ENCODE results near the gene ZC3H12A.
"Not testable (repeated sequence)": the region's sequence is repeated elsewhere in the genome, so short reads cannot be mapped to it uniquely, and the experiment has no call there.

ZC3H12A gene

DNA sequence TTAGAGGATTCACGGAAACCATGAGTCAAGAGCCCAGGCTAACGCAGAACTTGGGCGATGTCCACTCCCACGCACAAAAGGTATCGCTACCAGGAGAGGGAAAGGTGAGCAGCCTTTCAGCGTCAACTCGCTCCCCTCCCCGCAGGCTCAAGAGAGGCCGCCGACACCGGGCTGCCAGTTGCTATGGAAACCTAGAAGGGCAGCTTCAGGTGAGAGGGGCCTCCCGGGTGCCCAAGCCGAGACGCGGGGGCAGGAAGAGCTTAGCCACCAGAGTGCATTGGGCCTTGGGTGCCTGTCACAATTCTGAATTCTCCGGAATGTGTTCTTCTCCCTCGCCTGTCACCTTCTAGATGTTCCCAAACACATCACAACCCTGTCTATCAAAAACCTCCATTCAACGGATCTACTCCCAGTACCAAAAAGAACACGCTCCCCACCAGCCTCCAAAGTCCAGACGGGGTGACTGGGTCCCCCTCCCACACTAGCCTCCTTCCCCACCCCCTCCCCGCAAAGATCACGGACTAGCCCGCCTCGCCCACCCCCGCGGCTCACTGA, 39.5 kb downstream of the ZC3H12A start:
- TF ChIP-seq, protein P1, sequence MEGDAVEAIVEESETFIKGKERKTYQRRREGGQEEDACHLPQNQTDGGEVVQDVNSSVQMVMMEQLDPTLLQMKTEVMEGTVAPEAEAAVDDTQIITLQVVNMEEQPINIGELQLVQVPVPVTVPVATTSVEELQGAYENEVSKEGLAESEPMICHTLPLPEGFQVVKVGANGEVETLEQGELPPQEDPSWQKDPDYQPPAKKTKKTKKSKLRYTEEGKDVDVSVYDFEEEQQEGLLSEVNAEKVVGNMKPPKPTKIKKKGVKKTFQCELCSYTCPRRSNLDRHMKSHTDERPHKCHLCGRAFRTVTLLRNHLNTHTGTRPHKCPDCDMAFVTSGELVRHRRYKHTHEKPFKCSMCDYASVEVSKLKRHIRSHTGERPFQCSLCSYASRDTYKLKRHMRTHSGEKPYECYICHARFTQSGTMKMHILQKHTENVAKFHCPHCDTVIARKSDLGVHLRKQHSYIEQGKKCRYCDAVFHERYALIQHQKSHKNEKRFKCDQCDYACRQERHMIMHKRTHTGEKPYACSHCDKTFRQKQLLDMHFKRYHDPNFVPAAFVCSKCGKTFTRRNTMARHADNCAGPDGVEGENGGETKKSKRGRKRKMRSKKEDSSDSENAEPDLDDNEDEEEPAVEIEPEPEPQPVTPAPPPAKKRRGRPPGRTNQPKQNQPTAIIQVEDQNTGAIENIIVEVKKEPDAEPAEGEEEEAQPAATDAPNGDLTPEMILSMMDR (IDR thresholded peaks at IDR 0.05; ENCODE audit: low read depth, low read length), result no peak
- no peak for DNase-seq (ENCODE audit: extremely low read depth, low read depth)

DNA sequence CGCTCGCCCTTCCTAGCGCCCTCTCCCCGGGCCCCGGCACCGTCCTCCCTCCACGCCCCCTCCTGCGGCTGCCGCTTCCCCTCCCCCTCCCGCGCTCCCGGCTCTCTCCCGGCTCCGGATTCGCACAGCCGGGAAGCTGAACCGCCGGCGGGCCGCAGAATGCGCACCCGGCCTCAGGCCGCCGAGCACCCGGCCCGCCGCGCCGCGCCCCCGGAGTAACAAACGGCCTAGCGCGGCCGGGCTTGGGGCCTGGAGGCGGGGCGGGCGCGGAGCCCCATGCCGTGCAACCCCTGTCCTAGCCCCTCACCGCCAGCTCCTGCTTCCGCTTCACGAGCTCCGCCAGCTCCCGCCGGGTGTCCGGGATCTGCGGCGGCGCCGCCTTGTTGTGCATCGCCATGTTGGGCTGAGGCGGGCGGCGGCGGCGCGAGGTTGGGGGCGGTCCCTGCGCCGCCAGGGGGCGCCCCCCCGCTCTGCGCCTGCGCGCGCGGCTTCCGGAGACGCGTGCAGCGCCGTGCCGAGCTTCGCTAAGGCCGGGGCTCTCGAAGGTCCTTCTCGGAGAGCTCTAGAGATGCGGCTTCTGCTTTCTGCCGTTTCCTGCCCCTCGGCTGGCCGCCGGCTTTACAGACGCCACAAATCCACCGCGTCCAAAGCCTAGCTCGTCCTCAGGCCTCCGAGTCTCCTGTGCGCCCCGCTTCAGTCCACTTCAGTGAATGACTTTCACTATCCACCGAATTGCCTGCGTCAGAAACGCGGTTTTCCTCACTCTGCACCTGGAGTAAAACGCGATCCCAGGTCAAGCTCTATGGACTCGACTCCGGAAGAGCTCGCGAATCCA, 40.2 kb downstream of the ZC3H12A start, which contains the start of gene MEAF6:
Gene MEAF6, minus strand, starts transcription at position 417 of the 835 bp plus-strand sequence. Its CDS starts 20 bp downstream, at position 397.
- peak; percentile 50 for DNase-seq (ENCODE audit: extremely low read depth, low read depth)
- TF ChIP-seq, protein P1 (IDR thresholded peaks at IDR 0.05; ENCODE audit: low read depth, low read length), result peak; percentile 12

DNA sequence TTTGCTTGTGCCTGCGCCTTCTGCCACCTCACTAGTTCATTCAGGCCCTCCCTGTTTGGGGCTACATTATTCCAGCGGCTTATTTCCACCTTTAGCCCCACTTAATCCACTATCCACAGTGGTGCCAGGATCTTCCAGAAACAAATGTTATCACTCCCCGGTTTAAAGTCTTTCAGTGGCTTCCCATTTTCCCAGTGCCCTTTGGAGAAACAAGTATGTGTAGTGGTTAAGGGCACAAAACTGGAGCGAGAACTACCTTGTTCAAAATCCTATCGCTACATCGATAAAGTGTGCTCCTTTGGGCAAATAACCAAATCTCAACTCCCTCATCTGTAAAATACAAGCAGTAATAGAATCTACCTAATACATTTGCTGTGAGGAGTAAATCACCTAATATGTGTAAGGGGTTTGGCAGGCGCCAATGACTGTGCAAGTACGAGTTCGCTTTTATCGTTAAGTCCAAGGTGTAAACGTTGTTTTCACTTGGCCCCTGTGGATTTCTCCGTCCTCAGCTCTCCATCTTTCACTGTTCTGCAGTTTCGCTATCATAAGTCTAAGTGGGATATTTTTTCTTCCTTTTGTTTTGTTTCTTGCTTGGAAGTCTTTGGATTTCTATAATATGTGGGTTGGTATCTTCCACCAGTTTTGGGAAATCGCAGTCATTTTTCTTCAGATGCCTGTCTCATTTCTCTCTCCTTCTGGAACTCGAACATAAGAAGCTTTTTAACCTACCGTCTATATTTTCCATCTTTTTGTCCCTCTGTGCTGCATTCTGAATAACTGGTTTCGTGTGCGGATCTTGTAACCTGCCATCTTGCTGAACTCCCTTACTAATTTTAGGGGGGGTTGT, 41.0 kb downstream of the ZC3H12A start:
- TF ChIP-seq, protein P1 (IDR thresholded peaks at IDR 0.05; ENCODE audit: low read depth, low read length), result no peak
- DNase-seq (ENCODE audit: extremely low read depth, low read depth), result no peak

DNA sequence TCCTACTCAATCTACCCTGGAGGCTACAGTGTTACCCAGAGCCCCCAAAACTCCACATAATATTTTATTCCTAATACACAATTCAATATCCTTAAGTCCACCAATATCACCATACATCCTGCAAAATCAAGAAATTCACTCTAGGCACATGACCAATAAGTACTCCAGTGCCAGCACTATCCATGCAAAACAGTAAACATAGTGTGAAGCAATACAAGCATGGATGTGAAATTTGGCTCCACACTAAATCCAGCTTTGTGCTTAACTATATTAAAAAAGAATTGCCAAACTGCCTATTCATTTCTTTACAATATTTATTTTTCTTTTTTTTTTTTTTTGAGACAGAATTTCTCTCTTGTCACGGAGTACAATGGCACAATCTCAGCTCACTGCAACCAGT, 43.2 kb downstream of the ZC3H12A start:
- TF ChIP-seq, protein P1 (IDR thresholded peaks at IDR 0.05; ENCODE audit: low read depth, low read length), result no peak
- no peak for DNase-seq (ENCODE audit: extremely low read depth, low read depth)

DNA sequence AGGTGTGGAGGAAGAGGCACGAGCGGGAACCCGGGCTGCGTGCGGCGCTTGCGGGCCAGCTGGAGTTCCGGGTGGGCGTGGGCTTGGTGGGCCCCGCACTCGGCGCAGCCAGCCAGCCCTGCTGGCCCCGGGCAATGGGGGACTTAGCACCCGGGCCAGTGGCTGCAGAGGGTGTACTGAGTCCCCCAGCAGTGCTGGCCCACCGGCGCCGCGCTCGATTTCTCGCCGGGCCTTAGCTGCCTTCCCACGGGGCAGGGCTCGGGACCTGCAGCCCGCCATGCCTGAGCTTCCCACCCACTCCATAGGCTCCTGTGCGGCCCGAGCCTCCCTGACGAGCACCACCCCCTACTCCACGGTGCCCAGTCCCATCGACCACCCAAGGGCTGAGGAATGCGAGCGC, 43.9 kb downstream of the ZC3H12A start:
- DNase-seq (ENCODE audit: extremely low read depth, low read depth), result not testable (repeated sequence)

DNA sequence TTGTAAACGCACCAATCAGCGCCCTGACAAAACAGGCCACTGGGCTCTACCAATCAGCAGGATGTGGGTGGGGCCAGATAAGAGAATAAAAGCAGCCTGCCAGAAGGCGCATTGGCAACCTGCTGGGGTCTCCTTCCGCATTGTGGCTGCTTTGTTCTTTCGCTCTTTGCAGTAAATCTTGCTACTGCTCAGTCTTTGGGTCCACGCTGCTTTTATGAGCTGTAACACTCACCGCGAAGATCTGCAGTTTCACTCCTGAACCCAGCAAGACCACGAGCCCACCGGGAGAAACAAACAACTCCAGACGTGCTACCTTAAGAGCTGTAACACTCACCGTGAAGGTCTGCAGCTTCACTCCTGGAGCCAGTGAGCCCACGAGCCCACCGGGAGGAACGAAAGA, 44.5 kb downstream of the ZC3H12A start:
- not testable (repeated sequence) for DNase-seq (ENCODE audit: extremely low read depth, low read depth)

DNA sequence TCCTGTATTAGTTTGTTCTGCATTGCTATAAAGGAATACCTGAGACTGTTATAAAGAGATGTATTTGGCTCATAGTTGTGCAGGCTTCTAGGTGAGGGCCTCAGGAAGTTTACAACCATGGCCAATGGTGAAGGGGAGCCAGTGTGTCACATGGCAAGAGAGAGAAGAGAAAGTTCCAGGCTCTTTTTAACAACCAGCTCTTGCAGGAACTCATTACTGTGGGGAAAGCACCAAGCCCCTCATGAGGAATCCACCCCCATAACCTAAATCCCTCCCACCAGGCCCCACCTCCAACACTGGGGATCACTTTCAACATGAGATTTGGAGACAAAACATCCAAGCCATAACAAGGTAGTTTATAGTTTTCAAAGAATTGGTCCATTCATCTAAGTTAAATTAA, 45.2 kb downstream of the ZC3H12A start:
- TF ChIP-seq, protein P1 (IDR thresholded peaks at IDR 0.05; ENCODE audit: low read depth, low read length), result no peak
- no peak for DNase-seq (ENCODE audit: extremely low read depth, low read depth)

DNA sequence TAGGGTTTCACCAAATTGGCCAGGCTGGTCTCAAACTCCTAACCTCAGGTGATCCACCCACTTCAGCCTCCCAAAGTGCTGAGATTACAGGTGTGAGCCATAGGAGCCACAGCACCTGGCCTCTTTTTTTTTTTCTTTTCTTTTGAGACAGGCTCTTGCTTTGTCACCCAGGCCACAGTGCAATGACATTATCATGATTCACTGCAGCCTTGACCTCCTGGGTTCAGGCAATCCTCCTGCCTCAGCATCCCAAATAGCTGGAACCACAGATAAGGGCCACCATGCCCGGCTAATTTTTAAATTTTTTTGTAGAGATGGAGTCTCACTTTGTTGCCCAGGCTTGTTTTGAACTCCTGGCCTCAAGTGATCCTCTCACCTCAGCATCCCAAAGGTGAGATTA, 55.5 kb downstream of the ZC3H12A start:
- not testable (repeated sequence) for DNase-seq (ENCODE audit: extremely low read depth, low read depth)

DNA sequence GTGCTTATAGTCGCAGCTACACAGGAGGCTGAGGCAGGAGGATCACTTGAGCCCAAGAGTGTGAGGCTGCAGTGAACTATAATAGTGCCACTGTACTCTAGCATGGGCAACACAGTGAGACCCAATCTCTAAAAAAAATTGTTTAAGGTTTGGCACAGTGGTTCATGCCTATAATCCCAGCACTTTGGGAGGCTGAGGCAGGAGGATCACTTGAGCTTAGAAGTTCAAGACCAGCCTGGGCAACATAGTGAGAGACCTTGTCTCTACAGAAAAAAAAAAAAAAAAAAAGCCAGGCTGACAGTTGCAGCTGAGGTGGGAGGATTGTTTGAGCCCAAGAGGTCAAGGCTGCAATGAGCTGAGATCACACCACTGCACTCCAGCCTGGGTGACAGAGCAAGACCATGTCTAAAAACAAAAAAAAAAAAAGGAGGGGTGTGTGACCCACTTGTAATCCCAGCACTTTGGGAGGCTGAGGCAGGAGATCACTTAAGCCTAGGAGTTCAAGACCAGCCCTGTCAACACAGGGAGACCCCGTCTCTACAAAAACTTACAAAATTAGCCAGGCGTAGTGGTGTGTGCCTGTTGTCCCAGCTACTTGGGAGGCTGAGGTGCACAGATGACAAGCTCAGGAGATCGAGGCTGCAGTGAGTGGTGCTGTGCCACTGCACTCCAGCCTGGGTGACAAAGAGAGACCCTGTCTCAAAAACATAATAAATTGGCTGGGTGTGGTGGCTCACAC, 58.2 kb downstream of the ZC3H12A start:
- DNase-seq (ENCODE audit: extremely low read depth, low read depth), result not testable (repeated sequence)
